GM18498 (cell line): ENCODE data around the gene MMP26.

Experiments used
- ATAC-seq: cut with Tn5 transposase; IDR thresholded peaks from one replicate; pipeline ENCODE4 v1.9.1; 2021; ENCODE audit warnings: mild to moderate bottlenecking, moderate library complexity; ENCODE audit not compliant: unreplicated experiment

MMP26 gene

DNA sequence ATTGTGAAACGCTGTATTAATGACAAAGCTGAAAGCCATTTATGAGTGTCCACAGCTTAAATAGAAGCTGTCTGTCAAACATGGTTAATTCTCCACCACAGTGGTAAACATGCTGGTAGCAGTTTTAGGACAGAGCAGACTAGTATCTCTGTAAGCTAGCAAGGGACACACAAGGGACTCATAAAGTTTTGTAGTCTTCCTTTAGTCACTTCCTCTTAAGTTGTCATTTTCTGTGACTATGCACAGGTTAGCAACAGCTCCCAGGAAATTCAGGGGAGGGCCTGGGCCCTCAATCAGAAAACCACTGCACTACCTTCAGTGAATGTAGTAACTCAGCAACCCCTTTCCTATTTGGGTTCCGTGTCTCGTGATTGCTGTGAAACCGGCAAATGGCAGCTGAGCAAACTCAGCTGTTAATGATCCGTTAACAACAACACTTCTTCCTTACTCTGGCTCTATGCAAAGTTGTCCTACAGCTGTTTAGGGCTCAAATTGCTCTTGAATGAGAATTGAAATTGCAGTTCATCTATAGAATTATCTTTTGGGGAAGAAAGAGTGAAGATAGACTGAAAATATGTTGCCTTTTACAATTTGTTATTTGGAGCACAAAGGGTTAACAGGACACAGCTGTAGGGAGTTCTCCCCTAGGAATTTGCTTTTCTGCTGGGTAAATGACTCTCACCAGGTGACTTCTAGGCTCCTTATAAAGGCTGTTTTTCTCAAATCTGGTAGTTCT lies at the start of gene MMP26:
Gene MMP26 (plus strand): TSS at position 731 of the 736 bp plus-strand sequence.
- no peak for ATAC-seq

DNA sequence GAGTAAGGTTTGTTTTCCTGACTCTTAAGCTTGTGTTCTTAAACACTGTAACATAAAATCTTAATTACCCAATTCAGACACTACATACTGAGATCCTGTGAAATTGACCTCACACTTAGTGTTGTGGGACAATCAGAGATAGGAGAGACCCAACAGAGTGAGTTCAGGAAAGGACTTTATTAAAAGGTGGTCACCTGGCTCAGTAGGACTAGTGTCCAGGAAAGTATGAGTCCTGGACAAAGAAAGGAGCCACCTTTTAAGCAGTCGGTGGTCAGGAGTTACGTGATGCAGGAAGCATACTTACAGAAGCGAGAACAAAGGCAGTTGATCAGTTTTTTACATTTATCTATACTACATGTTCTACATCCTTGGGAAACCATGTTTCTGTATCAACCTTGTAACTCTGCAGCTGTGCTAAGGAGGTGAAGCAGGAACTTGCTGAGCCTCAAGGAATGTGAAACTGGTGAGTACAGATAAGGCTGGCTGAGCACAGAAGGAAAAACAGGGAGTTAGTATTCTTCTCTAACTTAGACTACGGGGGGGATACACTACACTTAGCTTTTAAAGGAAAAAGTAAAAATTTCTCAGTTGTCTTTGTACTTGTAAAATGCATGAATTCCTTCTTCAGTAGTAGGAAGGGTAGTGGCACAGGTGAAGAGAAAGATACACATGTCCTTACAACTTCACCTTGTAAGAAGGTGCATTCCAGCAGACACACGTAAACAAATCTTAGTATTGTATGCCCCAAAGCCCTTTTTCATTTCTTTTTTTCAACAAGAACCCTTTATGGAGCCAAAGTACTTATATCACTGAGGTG lies 45.7 kb upstream of the MMP26 start:
- no peak for ATAC-seq

DNA sequence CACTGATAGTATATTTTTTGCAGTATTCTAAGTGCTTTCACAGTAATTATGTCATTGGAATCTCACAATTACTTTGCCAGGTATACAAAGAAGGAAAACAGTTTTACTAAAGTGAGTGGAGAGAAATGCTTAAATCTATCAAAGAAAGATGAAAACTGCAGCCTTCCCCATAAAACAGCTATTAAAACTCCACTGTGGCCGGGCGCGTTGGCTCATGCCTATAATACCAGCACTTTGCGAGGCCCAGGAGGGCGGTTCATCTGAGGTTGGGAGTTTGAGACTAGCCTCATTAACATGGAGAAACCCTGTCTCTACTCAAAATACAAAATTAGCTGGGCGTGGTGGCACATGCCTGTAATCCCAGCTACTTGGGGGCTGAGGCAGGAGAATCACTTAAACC lies 41.7 kb upstream of the MMP26 start:
- ATAC-seq = no peak

DNA sequence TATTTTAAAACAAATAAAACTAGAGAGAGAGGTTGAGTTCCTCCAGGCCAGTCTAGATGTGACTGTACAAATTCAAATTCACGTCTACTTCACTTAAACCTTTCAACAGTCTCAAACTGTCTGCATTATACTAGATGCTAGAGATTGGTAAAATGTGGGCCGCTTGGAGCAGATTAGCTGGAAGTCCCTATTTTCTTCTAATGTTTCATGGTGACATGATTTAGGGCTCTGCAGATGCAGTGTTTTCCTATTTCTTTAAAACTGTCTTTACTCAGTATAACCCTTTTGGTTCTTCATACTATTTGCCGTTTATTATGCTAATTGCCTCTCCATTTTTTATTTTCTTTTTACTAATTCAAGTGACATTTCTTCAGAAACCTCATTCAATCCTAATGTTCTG lies 40.4 kb upstream of the MMP26 start:
- no peak for ATAC-seq

DNA sequence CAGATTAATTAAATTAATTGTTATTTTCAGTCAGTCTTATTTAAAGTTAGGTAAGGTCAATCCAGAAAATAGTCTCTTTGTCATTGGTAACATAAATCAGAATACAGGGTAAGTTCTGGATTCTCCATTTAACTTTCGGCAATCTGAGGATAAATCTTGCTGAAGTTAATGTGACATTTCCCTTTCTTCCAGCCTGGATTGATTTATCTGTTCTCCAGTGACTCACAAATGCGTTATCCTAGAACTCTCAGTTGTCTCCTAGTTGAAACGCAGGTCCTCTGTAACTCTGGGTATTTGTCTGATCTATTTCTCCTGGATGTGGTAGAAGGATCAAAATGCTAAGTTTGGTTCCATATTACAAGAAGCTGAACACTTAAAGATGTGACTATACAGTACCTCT lies 39.8 kb upstream of the MMP26 start:
- no peak for ATAC-seq

DNA sequence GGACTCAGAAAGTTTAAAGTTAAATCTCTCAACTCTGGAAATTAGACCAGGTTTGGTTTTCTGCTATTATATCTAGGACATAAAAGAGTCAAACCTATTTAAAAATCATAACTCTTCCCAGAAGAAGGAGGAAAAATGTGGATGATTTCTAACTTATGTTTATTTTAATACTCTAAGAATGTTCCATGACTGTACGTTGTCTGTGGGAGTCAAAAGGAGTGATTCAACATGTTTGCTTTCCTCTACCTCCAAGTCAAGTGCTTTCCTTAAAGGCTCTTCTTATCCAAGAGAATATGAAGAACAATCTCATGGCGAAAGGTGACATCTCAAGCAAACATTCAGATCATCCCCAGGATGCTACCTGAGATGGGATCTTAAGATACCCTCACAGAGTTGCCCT lies 39.2 kb upstream of the MMP26 start:
- ATAC-seq = no peak

DNA sequence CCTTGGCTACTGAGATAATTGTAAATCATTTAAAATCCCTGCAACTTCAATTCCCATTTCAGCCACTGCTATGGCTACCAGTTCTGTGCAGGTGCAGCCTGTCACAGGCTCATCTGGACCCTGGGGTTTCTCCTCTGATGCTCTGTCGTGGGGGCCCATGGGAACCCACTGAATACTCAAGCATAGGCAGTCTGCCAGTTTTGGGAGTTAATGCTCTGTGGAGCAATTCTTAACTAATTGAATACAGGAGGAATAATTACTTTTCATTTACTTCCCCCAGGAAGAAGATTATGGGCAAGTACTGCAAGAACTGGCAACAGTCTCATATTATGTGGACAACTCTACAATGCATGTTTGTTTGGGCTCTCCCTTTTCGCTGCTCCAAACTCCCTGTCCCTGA lies 32.8 kb upstream of the MMP26 start:
- ATAC-seq = no peak

DNA sequence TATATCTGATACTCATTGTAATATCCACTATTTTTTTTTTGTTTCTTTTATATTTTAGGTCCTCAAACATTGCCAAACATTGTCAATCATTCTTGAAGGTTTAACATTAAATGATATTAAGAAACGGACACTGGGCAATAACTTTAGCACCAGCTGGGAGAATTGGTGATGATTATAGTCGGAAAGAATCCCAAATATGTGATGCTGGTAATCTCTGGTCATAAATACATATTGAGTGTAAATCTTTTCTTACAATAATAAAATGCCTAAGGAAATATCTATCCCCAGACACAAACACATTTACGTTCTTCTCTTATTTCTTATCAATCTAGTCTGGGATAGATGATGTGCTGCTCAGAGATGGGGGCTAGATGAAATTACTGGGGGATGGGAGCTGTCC lies 32.1 kb upstream of the MMP26 start:
- no peak for ATAC-seq

DNA sequence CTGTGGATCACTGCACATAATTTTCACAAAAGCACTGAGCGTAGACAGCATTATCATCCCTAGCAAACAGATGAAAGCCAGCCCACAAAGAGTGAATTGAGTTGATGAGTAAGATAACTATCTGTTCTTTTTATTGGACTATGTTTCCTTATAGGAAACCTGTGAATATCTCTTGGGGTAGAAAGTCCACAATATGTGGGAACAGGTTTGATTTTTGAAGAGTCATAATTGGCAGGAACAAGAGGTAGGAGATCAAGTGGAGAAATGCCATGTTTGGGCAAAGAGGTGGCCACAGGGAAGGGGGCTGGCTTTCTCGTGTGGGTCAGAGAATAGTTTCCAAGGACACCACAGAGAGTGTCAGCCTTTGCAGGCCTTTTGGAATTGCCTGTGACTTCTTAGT lies 30.8 kb upstream of the MMP26 start:
- no peak for ATAC-seq

DNA sequence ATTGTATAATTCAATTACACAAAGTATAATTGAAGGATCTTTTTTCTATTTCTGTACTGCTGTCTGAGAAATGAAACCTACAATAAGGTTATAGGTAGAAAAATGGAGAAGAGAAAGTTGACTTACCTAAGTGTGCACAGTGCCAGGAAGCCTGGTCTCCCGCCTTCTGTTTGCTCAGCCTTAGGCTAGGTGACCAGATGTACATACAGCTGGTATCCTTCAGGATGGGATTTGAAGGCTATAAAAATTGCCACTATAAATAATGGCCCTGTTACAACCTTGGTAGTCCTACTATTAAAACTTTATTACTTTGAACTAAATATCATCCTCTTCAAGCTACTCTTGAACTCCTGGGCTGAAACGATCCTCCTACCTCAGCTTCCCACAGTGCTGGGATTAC lies 26.6 kb upstream of the MMP26 start:
- ATAC-seq = no peak

DNA sequence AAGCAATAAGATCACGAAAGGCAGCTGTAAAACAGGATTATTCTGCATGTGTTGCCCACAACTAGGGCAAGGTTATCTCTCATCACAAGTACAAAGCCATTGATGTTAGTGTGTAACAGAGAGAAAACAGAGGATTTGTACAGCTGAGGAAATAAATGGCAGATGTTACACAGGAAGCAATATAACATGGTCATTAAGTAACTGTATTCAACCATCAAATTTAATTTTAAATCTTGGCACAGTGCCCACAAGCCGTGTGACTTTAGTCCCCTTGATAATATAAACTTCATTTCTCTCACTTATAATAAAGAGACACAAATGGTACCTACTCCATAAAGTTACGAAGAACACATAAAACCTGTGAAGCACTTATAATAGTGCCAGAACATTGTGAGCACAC lies 24.2 kb upstream of the MMP26 start:
- ATAC-seq = no peak

DNA sequence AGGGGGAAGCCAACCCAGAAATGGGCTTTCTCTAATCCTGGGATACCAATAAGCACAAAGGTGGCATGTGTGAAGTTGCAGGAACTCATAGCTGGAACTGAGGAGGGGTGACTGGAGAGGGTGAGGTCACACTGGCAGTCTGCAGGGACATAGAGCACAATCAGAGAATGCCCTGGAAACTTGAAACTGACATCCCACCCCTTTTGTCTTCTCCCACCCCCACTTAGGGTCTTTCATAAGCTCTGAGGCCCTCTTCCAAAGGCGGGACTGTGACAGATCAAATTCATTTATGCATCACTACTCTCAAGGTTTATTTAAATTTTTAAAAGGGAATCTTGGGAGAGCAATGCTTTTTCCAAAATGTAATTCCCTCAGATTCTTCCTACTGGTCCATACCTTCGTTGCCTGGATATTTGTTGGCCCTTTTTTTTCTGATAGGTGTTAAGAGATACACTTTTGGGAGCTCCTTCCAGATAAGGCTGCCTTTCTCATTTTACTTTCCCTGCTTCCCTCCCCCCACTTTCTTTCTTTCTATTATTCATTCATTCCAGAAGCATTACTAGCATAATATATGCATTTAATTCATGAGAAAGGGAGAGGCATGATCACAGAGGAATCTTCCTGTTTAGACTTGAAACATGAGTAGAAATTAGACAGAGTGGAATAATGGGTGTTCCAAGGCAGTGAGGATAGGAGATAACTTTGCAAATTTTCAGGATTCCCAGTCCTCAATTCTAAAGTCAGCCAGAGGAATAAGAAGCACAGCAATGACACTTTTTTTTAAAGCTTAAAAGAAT lies 21.8 kb upstream of the MMP26 start:
- no peak for ATAC-seq

DNA sequence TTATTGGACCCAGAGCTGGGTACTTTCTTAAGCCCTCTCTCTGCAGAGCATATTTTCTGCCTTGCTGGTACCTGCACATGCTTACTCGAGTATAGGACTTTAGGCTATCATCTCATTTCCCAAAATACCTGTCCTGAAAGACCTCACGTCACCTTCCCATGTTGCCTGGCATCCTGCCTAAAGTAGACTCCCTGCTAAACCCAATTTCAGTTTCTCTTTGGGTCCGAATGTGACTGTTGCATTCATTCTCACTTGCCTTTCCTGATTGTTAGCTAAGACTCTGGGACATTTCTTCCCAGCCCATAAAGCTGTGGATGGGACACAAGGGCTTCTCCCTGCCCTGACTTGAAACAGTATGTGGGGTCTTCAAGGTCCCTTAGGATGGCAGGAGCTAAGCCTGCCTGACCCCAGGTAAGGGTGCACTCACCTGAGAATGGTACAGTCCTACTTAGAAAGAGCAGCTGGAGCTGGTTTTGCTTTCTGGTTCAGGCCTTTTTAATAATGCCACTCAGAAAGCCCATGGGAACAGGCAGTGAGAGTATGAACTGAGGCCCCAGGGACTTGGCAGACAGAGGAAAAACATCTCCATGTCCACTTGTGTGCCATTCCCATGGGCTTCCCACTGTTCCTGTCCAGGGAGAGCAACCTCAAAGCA lies 19.8 kb upstream of the MMP26 start:
- ATAC-seq = no peak

DNA sequence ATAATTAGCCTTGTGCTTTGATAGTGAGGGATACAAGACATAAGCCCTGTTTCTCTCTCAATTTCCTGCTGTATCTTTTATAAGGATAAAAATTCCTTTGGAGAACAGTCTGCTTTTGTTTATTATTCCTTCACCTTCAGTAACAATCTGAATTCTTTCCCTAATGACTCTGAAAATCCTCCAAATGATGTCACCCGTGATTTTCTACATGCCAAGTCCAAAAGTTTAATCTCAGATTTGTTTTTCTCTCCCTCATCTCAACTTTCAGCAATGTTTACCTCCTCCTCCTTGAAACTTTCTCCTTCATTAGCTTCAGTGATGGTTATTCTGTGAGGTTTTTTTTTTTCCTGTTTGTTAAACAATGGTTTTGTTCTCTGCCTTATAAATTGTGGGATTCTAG lies 9.1 kb upstream of the MMP26 start:
- ATAC-seq = no peak

DNA sequence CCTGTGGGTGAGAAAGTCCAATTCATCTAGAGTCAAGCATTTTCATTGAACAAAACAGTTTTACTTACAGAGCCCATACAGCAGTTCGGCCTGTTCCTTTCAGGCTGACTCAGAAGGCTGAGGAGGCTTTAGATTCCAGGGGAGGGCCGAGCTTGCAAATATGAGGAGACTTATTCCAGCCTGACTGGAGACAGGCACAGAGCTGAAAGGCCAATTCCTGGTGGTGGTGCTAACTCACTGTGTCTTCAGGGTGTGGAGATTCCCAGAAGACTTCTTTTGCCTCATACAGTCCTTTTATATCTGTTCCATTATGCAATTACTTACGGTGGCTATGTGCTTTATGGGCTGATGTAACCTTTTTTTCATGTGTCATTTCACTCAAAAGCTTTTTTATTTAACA lies 7.0 kb upstream of the MMP26 start, which contains the start of gene OR51E2:
Gene OR51E2 (minus strand): TSS at position 269 of the 400 bp plus-strand sequence. CDS start 15,142 bp downstream, outside the sequence.
- no peak for ATAC-seq

DNA sequence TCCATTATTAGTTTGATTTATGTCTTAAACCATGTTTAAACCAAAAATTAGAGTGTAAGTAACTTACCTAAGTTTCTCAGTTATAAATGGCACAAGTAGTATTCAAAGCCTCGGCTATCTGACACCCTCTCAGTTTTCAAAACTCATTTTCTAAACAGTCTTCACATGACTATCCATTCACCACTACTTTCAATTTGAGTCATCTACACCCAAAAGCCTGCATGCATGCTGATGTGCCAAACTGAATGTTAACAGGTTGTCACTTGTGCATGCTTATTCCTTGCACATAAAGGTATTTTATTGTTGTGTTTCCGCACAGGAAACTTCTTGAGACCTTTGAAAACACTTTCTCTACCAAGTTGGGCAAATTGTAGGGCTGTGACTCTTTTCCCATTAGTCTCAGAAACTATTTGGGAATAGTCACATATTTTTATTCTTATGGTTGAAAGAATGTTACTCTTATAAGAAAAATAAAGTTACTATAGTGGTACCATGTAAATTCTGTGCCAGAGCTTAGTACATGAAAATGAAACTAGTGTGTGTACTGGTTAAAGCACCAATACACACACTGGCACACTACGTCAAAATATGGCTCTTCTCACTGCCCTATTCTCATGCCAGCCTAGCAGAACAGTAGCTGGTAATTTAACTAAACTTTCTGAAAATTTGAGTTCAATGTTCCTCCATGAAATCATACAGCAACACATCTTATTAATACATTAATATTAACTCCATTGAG lies 4.7 kb upstream of the MMP26 start:
- ATAC-seq = peak; percentile 96

DNA sequence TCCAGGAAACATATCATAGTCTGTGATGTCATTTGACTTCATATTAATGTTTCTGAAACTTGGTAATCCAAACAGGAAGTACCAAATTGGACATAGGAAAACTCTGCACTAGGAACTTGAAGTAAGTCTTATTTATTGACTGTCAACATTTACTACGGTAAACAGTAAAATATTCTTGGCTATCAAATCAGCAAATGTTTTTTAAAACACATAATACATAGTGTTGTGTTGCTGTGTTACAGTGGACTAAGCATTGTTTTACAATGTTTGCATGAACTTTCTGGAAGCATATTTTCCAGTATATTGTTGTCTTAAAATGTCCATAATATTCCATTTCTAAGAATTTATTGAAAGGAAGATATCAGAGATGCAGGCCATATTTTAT lies 4.2 kb upstream of the MMP26 start:
- no peak for ATAC-seq

DNA sequence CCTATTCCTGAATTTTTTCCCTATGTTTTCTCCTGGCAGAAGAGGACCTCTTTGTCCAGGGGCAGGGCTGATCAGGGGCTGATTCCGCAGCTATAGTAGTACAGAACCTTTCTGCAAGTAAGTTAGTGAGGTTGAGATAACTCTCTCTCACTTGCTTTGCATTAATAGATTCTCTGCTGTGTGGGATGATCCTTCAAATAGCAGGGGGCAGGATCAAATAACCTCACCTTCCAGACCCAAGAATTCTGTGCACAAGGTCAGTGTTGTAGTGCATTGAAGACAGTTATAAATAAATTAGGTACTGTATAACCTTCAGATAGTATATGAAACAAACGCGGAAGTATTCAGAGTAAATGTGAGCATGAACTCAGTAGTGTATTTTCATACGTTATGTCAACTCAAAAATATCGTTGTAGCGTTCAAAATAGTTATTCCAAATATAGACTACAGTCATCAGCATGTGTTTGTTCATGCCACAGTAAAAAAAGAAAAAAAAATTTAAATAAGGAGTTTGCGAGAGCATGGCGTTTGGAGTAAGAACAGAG lies 278 bp downstream of the MMP26 start:
- no peak for ATAC-seq

DNA sequence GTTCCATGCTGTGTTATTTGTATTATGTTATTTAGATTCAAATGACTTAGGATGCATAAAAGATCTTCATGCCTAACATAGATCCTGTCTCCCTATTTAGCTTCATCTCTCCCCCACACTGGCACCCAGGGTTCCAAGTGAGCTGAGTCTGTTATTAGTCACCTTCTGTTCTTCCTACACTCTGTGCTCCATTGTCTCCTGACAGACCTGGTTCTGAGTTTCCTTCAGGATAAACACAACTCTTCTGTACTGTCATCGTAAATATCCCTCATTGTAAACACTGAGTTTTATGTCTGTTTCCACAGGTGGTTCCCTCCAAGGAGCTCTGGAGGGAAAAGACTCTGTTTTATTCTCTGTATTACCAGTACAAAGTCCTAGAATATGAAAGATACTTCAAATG lies 8.7 kb downstream of the MMP26 start:
- ATAC-seq = no peak

DNA sequence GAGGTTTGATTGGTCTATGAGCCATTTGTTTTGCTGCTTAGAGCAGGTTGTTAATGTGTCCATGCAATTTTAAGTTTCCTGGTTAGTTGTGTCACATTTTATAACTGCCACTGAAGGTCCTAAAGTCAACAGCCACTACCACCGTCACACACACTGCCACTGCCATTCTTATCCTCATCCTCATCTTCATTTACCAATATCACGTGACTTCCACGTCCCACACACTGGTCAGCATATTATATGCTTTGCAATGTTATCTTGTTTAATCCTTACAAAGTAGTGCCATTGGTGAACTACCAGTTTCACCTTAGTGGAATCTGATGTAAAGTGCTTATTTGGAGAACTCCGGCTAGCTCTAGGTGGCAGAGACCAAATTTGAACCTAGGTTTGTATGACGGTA lies 9.7 kb downstream of the MMP26 start:
- ATAC-seq = no peak
